Measurements from ENCODE around the gene S1PR4.

- TF ChIP-seq CTCF (IDR thresholded peaks at IDR 0.05; ENCODE audit: low read depth, low read length) (no peak), POLR2A (IDR thresholded peaks at IDR 0.05; ENCODE audit: extremely low read depth, insufficient read length) (no peak), MAX (IDR thresholded peaks at IDR 0.05; ENCODE audit: low read depth, low read length) (no peak)
Observed at GRCh38 chr19:3150739-3151329, 27.7 kb upstream of the S1PR4 start.

Measured in NB4 (cell line).